Measurements from ENCODE around the gene TMTC4. TPM values are rescaled to one million over a fixed set of nuclear protein-coding genes. Genes with fewer than 3 reads are reported as not detected.
"Not testable (repeated sequence)": the region's sequence is repeated elsewhere in the genome, so short reads cannot be mapped to it uniquely, and the experiment has no call there.

Gene TMTC4
- polyA plus RNA-seq, 10 donors = 13.0 to 20.0 (median 17.5) TPM

- DNase-seq = peak in 1 of 3 donors; percentile 11
Observed at GRCh38 chr13:100630555-100630954, 44.0 kb downstream of the TMTC4 start.

GRCh38 chr13:100627120-100627519 lies 47.5 kb downstream of the TMTC4 start:
- DNase-seq = no peak

- no peak for DNase-seq
Observed at GRCh38 chr13:100625447-100625846, 49.1 kb downstream of the TMTC4 start.

GRCh38 chr13:100620792-100621191 lies 53.8 kb downstream of the TMTC4 start:
- no peak for DNase-seq

GRCh38 chr13:100619940-100620339 lies 54.7 kb downstream of the TMTC4 start:
- no peak for DNase-seq

- DNase-seq = not testable (repeated sequence)
Observed at GRCh38 chr13:100618897-100619296, 55.7 kb downstream of the TMTC4 start.

GRCh38 chr13:100613031-100613430 lies 61.6 kb downstream of the TMTC4 start:
- no peak for DNase-seq

GRCh38 chr13:100611678-100612492 lies 62.7 kb downstream of the TMTC4 start:
- DNase-seq = no peak

- DNase-seq = no peak
Observed at GRCh38 chr13:100610391-100611347, 63.9 kb downstream of the TMTC4 start.

GRCh38 chr13:100608906-100609305 lies 65.7 kb downstream of the TMTC4 start:
- DNase-seq = no peak

GRCh38 chr13:100608489-100608888 lies 66.1 kb downstream of the TMTC4 start:
- no peak for DNase-seq

- DNase-seq = no peak
Observed at GRCh38 chr13:100604918-100605710, 69.5 kb downstream of the TMTC4 start.

GRCh38 chr13:100602493-100603111 lies 72.0 kb downstream of the TMTC4 start:
- peak in 2 of 3 donors; percentile 34 to 56 for DNase-seq

GRCh38 chr13:100601716-100602115 lies 72.9 kb downstream of the TMTC4 start:
- DNase-seq = no peak

- no peak for DNase-seq
Observed at GRCh38 chr13:100600915-100601314, 73.7 kb downstream of the TMTC4 start.

- DNase-seq = no peak
Observed at GRCh38 chr13:100600461-100600860, 74.1 kb downstream of the TMTC4 start.

- DNase-seq = no peak
Observed at GRCh38 chr13:100597253-100597652, 77.3 kb downstream of the TMTC4 start.

GRCh38 chr13:100596516-100596915 lies 78.1 kb downstream of the TMTC4 start:
- DNase-seq = no peak

GRCh38 chr13:100594731-100595130 lies 79.9 kb downstream of the TMTC4 start:
- no peak for DNase-seq

- DNase-seq = no peak
Observed at GRCh38 chr13:100594255-100594654, 80.3 kb downstream of the TMTC4 start.

GRCh38 chr13:100589178-100589725 lies 85.3 kb downstream of the TMTC4 start:
- peak in 1 of 3 donors; percentile 24 for DNase-seq

Data from muscle of back (tissue), 11 donors.